Astrocyte of the spinal cord (primary cell): ENCODE data around the gene RNF111.

ENCODE experiments used
- DNase-seq: peaks from one replicate; pipeline ENCODE4 v3.0.0; 2011; ENCODE audit warnings: low read depth, low spot score
- H3K4me3 ChIP-seq: 2 replicates; pipeline ENCODE4 v1.5.1; 2011; ENCODE audit warnings: low read depth, mild to moderate bottlenecking, low read length, moderate library complexity
- CTCF ChIP-seq: IDR thresholded peaks from 2 replicates; pipeline ENCODE4 v1.5.1; 2012; ENCODE audit warnings: low read depth, mild to moderate bottlenecking, low read length, inconsistent platforms
- in situ Hi-C: cut with HindIII; loops from 2 replicates; pipeline ENCODE4 v1.10.0; 2017; ENCODE audit warnings: low sequenced_read_pairs

RNF111 gene

GRCh38 chr15:59048897-59049296 lies 61.4 kb downstream of the RNF111 start:
- in situ Hi-C loops: no loop called here
- DNase-seq: no peak

GRCh38 chr15:59051873-59052861 lies 64.7 kb downstream of the RNF111 start:
- no peak overlapping the region for H3K4me3 ChIP-seq
- no peak for TF ChIP-seq CTCF
- in situ Hi-C loops: no loop called here
- DNase-seq: no peak

More at GRCh38 chr15:59048897-59049296, 61.4 kb downstream of the RNF111 start:
- TF ChIP-seq CTCF: no peak
- no peak overlapping the region for H3K4me3 ChIP-seq

GRCh38 chr15:59052915-59053407 lies 65.5 kb downstream of the RNF111 start:
- no peak for DNase-seq
- H3K4me3 ChIP-seq: no peak overlapping the region
- in situ Hi-C loops: no loop called here
- no peak for TF ChIP-seq CTCF

GRCh38 chr15:59053482-59053881 lies 66.0 kb downstream of the RNF111 start:
- no peak for TF ChIP-seq CTCF
- DNase-seq: no peak
- in situ Hi-C loops: no loop called here
- no peak overlapping the region for H3K4me3 ChIP-seq

GRCh38 chr15:59059076-59059597 lies 71.7 kb downstream of the RNF111 start:
- in situ Hi-C loops: no loop called here

GRCh38 chr15:59060348-59060747 lies 72.9 kb downstream of the RNF111 start:
- DNase-seq: no peak
- no peak for TF ChIP-seq CTCF
- no peak overlapping the region for H3K4me3 ChIP-seq
- in situ Hi-C loops: no loop called here

More at GRCh38 chr15:59059076-59059597, 71.7 kb downstream of the RNF111 start:
- no peak for DNase-seq
- no peak overlapping the region for H3K4me3 ChIP-seq
- no peak for TF ChIP-seq CTCF
